Suprapubic skin (tissue), 3 donors: ENCODE results near the gene PRKAR2B.

Source experiments
- POLR2A ChIP-seq, 2 donors: fragments of 450-650 bp; IDR thresholded peaks; one replicate each; pipeline ENCODE4 v1.6.1; 2017; ENCODE audit warnings: antibody characterized with exemption in 2 of 2, mild to moderate bottlenecking in 2 of 2, moderate library complexity in 2 of 2
- TF ChIP-seq, protein P1 (sequence below), 2 donors: fragments of 200-600 bp in 1 of 2; fragments of 450-650 bp in 1 of 2; sonication (generic) in 1 of 2; IDR thresholded peaks; one replicate each; pipeline ENCODE4 v1.5.1; 2016 to 2019; ENCODE audit warnings: antibody characterized with exemption in 2 of 2, mild to moderate bottlenecking in 1 of 2, moderate library complexity in 1 of 2

DNA sequence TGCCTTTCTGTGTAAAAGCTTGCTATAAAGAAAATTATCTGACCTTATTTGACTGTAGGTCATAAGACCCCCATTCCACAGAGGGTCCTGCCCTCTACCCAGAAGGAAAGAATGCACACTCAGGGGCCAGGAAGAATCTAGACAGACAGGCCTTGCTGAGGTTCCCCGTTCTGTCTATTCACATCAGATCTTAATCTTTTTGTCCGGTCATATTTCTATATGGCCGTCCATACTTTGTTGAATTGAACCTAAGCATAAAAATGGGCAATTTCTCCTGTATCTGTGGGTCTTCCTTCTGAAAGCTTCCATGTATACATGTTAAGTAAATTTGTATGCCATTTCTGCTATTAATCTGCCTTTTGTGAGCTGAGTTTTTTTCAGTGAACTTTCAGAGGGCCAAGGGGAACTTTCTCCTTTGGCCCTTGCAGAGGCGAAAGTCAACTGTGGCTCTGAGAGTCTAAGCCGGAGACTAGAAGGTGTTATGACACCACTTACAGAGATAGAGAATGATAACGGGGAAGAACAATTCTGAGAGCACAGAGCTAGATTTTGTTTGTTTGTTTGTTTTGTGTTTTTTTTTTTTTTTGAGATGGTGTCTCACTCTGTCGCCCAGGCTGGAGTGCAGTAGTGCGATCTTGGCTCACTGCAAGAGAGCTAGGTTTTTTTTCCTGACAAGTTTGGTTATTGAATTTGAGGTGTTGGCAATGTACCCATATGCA, 11.6 kb upstream of the PRKAR2B start:
- TF ChIP-seq, protein P1, sequence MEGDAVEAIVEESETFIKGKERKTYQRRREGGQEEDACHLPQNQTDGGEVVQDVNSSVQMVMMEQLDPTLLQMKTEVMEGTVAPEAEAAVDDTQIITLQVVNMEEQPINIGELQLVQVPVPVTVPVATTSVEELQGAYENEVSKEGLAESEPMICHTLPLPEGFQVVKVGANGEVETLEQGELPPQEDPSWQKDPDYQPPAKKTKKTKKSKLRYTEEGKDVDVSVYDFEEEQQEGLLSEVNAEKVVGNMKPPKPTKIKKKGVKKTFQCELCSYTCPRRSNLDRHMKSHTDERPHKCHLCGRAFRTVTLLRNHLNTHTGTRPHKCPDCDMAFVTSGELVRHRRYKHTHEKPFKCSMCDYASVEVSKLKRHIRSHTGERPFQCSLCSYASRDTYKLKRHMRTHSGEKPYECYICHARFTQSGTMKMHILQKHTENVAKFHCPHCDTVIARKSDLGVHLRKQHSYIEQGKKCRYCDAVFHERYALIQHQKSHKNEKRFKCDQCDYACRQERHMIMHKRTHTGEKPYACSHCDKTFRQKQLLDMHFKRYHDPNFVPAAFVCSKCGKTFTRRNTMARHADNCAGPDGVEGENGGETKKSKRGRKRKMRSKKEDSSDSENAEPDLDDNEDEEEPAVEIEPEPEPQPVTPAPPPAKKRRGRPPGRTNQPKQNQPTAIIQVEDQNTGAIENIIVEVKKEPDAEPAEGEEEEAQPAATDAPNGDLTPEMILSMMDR (IDR thresholded peaks at IDR 0.05) = no peak
- no peak for TF ChIP-seq POLR2A (IDR thresholded peaks at IDR 0.05)
